ENCODE results near the gene ZNF385D. TPM values are rescaled to one million over a fixed set of nuclear protein-coding genes. Genes with fewer than 3 reads are reported as not detected.

The ZNF385D gene
- total RNA-seq, 4 donors from 2014 or later: 0.49 to 2.2 (median 1.5) TPM

GRCh38 chr3:21526461-21526860, 224.5 kb downstream of the ZNF385D start:
- Histone ChIP-seq H3K36me3 (no peaks in the 10 kb centered on the region), H3K27ac (no peak overlapping the region), H3K27me3 (no peaks in the 10 kb centered on the region), H3K4me1 (no peaks in the 10 kb centered on the region), H3K9me3 (no peaks in the 10 kb centered on the region), H3K4me3 (replicated peaks in 1 of 3) (no peak overlapping the region)
- TF ChIP-seq CTCF (IDR thresholded peaks at IDR 0.05): no peak
- no peak for TF ChIP-seq POLR2A (IDR thresholded peaks at IDR 0.05)
- intact Hi-C loops (cut with DNase I): no loop called here
- no peak for DNase-seq
- 93 to 95% methylated on average over 4 of the region's 4 CpGs for WGBS, 2 donors

GRCh38 chr3:21524133-21524532, 226.9 kb downstream of the ZNF385D start:
- DNase-seq: no peak
- no peaks in the 10 kb centered on the region for H3K27me3 ChIP-seq

GRCh38 chr3:21520106-21520963, 230.7 kb downstream of the ZNF385D start:
- Histone ChIP-seq H3K27ac (no peak overlapping the region), H3K9me3 (no peaks in the 10 kb centered on the region), H3K27me3 (no peaks in the 10 kb centered on the region), H3K4me1 (no peaks in the 10 kb centered on the region), H3K36me3 (no peaks in the 10 kb centered on the region), H3K4me3 (replicated peaks in 1 of 3) (no peak overlapping the region)
- intact Hi-C loops (cut with DNase I): no loop called here
- TF ChIP-seq POLR2A (IDR thresholded peaks at IDR 0.05): no peak
- no peak for TF ChIP-seq CTCF (IDR thresholded peaks at IDR 0.05)
- no peak for DNase-seq
- WGBS, 2 donors: 47 to 64% methylated on average over 4 of the region's 4 CpGs

More at GRCh38 chr3:21524133-21524532, 226.9 kb downstream of the ZNF385D start:
- 78 to 81% methylated on average over 2 of the region's 2 CpGs for WGBS, 2 donors
- intact Hi-C loops (cut with DNase I): no loop called here
- TF ChIP-seq POLR2A (IDR thresholded peaks at IDR 0.05) (no peak), CTCF (IDR thresholded peaks at IDR 0.05) (no peak)
- H3K36me3 ChIP-seq: no peaks in the 10 kb centered on the region
- no peak overlapping the region for H3K27ac ChIP-seq
- no peak overlapping the region for H3K4me3 ChIP-seq (replicated peaks in 1 of 3)
- no peaks in the 10 kb centered on the region for H3K4me1 ChIP-seq
- H3K9me3 ChIP-seq: no peaks in the 10 kb centered on the region

GRCh38 chr3:21517184-21517583, 233.8 kb downstream of the ZNF385D start:
- H3K4me3 ChIP-seq (replicated peaks in 1 of 3): no peak overlapping the region
- no peak for DNase-seq
- 77 to 93% methylated on average over 3 of the region's 3 CpGs for WGBS, 2 donors
- no peak overlapping the region for H3K27ac ChIP-seq
- no peaks in the 10 kb centered on the region for H3K27me3 ChIP-seq
- intact Hi-C loops (cut with DNase I): no loop called here
- H3K36me3 ChIP-seq: no peaks in the 10 kb centered on the region
- H3K9me3 ChIP-seq: no peaks in the 10 kb centered on the region
- no peaks in the 10 kb centered on the region for H3K4me1 ChIP-seq
- no peak for TF ChIP-seq POLR2A (IDR thresholded peaks at IDR 0.05)

- no peak for TF ChIP-seq CTCF (IDR thresholded peaks at IDR 0.05)
- no peak for TF ChIP-seq POLR2A (IDR thresholded peaks at IDR 0.05)
- Histone ChIP-seq H3K36me3 (no peaks in the 10 kb centered on the region), H3K4me3 (replicated peaks in 1 of 3) (no peak overlapping the region), H3K27ac (no peak overlapping the region), H3K4me1 (no peaks in the 10 kb centered on the region), H3K9me3 (no peaks in the 10 kb centered on the region), H3K27me3 (no peaks in the 10 kb centered on the region)
- 81 to 90% methylated on average over 1 of the region's 1 CpG for WGBS, 2 donors
- intact Hi-C loops (cut with DNase I): no loop called here
- DNase-seq: no peak
Measured at GRCh38 chr3:21515417-21515816, 235.6 kb downstream of the ZNF385D start.

Data from thyroid gland (tissue), 4 donors.